Uterus (tissue), 4 donors: ENCODE results near the gene ASB13. TPM values are rescaled to one million over a fixed set of nuclear protein-coding genes. Genes with fewer than 3 reads are reported as not detected.

Experiments
- DNase-seq, 2 donors: peaks; one replicate each; pipeline ENCODE4 v3.0.0-alpha.2; 2019 to 2020
- H3K27ac ChIP-seq, 2 donors: fragments of 200-600 bp; sonication (generic); 1 replicate in 1 of 2; 2 replicates in 1 of 2; pipeline ENCODE4 v1.5.1; 2016 to 2018
- H3K27me3 ChIP-seq, 2 donors: fragments of 200-600 bp; sonication (generic); one replicate each; pipeline ENCODE4 v1.5.1; 2018 to 2019; ENCODE audit warnings: control low read depth in 1 of 2
- H3K36me3 ChIP-seq, 2 donors: fragments of 200-600 bp; sonication (generic); one replicate each; pipeline ENCODE4 v1.5.1; 2019; ENCODE audit warnings: control low read depth in 1 of 2
- H3K4me1 ChIP-seq, 2 donors: fragments of 200-600 bp; sonication (generic); one replicate each; pipeline ENCODE4 v1.5.1; 2018 to 2019; ENCODE audit warnings: control low read depth in 1 of 2
- H3K4me3 ChIP-seq, 2 donors: fragments of 200-600 bp; sonication (generic); 1 replicate in 1 of 2; 2 replicates in 1 of 2; pipeline ENCODE4 v1.5.1; 2018 to 2019; ENCODE audit warnings: mild to moderate bottlenecking in 1 of 2
- H3K9me3 ChIP-seq, 2 donors: fragments of 200-600 bp; sonication (generic); one replicate each; pipeline ENCODE4 v1.5.1; 2019; ENCODE audit warnings: control low read depth in 1 of 2
- CTCF ChIP-seq, 4 experiments: fragments of 200-600 bp in 2 of 4; fragments of 450-650 bp in 2 of 4; sonication (generic) in 2 of 4; IDR thresholded peaks; one replicate each; pipeline ENCODE4 v1.5.1; 2016 to 2019; ENCODE audit warnings: antibody characterized with exemption in 4 of 4, mild to moderate bottlenecking in 2 of 4, moderate library complexity in 1 of 4
- POLR2A ChIP-seq, 2 donors: fragments of 450-650 bp; IDR thresholded peaks; one replicate each; pipeline ENCODE4 v1.6.1; 2016; ENCODE audit warnings: antibody characterized with exemption in 2 of 2, mild to moderate bottlenecking in 1 of 2, moderate library complexity in 1 of 2
- intact Hi-C: fragments of 100-400 bp; cut with DNase I; formaldehyde crosslinking; loops from one replicate; pipeline ENCODE4 v1.15.1; 2023; ENCODE audit warnings: low total_unique reads
- total RNA-seq, 4 donors: library from RNA; depleted of rRNA in 3 of 4; stranded (reverse); fragments of >200 nt in 3 of 4; gene quantifications; one replicate each; pipeline versions ENCODE4 v1.1.0 to v1.2.4, GENCODE V29; 2014 to 2023
- donor health status: DM: yes; HTN: yes; CAD: no.

ASB13 gene
- total RNA-seq, 4 donors from 2014 or later: 8.7 to 25.7 (median 17.9) TPM

GRCh38 chr10:5669604-5670003 lies 3.2 kb upstream of the ASB13 start:
- TF ChIP-seq CTCF (IDR thresholded peaks at IDR 0.05): no peak
- TF ChIP-seq POLR2A (IDR thresholded peaks at IDR 0.05): no peak
- Histone ChIP-seq H3K4me1 (peaks cover 3 to 5% of the 10 kb centered on the region in 2 donors), H3K27me3 (no peaks in the 10 kb centered on the region), H3K36me3 (no peaks in the 10 kb centered on the region), H3K4me3 (no peak overlapping the region), H3K9me3 (no peaks in the 10 kb centered on the region), H3K27ac (no peak overlapping the region)
- intact Hi-C loops: no loop called here
- no peak for DNase-seq

- intact Hi-C loops: no loop called here
Observed at GRCh38 chr10:5668429-5668828, 2.0 kb upstream of the ASB13 start.

GRCh38 chr10:5666841-5667630 lies 641 bp upstream of the ASB13 start:
- H3K4me1 ChIP-seq: peaks cover 3 to 5% of the 10 kb centered on the region in 2 donors
- H3K36me3 ChIP-seq: no peaks in the 10 kb centered on the region
- H3K27ac ChIP-seq: peak overlapping the region; percentile 66 to 83
- peak overlapping the region; percentile 60 to 80 for H3K4me3 ChIP-seq
- H3K27me3 ChIP-seq: no peaks in the 10 kb centered on the region
- intact Hi-C loops: no loop called here
- DNase-seq: no peak
- no peaks in the 10 kb centered on the region for H3K9me3 ChIP-seq
- no peak for TF ChIP-seq POLR2A (IDR thresholded peaks at IDR 0.05)
- no peak for TF ChIP-seq CTCF (IDR thresholded peaks at IDR 0.05)

More at GRCh38 chr10:5668429-5668828, 2.0 kb upstream of the ASB13 start:
- peaks cover 3 to 5% of the 10 kb centered on the region in 2 donors for H3K4me1 ChIP-seq
- H3K27ac ChIP-seq: no peak overlapping the region
- TF ChIP-seq POLR2A (IDR thresholded peaks at IDR 0.05): no peak
- no peak for TF ChIP-seq CTCF (IDR thresholded peaks at IDR 0.05)
- no peaks in the 10 kb centered on the region for H3K9me3 ChIP-seq
- H3K27me3 ChIP-seq: no peaks in the 10 kb centered on the region
- H3K36me3 ChIP-seq: no peaks in the 10 kb centered on the region
- no peak for DNase-seq
- no peak overlapping the region for H3K4me3 ChIP-seq

- Histone ChIP-seq H3K4me1 (peaks cover 3 to 5% of the 10 kb centered on the region in 2 donors), H3K27me3 (no peaks in the 10 kb centered on the region), H3K27ac (peak overlapping the region; percentile 66 to 83), H3K4me3 (peak overlapping the region; percentile 60 to 80), H3K9me3 (no peaks in the 10 kb centered on the region), H3K36me3 (no peaks in the 10 kb centered on the region)
- TF ChIP-seq POLR2A (IDR thresholded peaks at IDR 0.05): no peak
- no peak for TF ChIP-seq CTCF (IDR thresholded peaks at IDR 0.05)
- no peak for DNase-seq
- intact Hi-C loops: no loop called here
Observed at GRCh38 chr10:5665373-5666007, 905 bp downstream of the ASB13 start.
